ENCODE measurements around the gene AFF4. TPM values are rescaled to one million over a fixed set of nuclear protein-coding genes. Genes with fewer than 3 reads are reported as not detected.
A peak's percentile ranks its signal among the peaks of the same experiment; 100 is the strongest.

The AFF4 gene
- polyA plus RNA-seq, 2 of the 4 experiments (the other 2 are of a cell fraction) = 22.1 to 43.5 TPM

- no peaks in the 10 kb centered on the region for H3K4me1 ChIP-seq
- CTCF ChIA-PET = interaction anchor here (1.7 to 5.1 kb wide), 3 partner anchors 8 to 55 kb away, joined by 4 to 48 read pairs (median 18); partner anchors contain the start of gene SHROOM1
- H3K4me3 ChIP-seq = no peak overlapping the region
- TF ChIP-seq SMC3 (IDR thresholded peaks at IDR 0.05) = no peak
- H3K4me2 ChIP-seq = no peak overlapping the region
- H3K9me3 ChIP-seq = no peaks in the 10 kb centered on the region
- POLR2A ChIA-PET = no interaction called here
- no peak for ATAC-seq
- FAIRE-seq = no peak
- 80% methylated on average over 2 of the region's 2 CpGs for WGBS (ENCODE audit: missing lambda C conversion rate)
- H3K27ac ChIP-seq = no peak overlapping the region
- DNase-seq (ENCODE audit: low read depth in 1 of 2, low spot score in 1 of 2) = no peak
Observed at GRCh38 chr5:132884548-132884947, 78.9 kb downstream of the AFF4 start.

DNA sequence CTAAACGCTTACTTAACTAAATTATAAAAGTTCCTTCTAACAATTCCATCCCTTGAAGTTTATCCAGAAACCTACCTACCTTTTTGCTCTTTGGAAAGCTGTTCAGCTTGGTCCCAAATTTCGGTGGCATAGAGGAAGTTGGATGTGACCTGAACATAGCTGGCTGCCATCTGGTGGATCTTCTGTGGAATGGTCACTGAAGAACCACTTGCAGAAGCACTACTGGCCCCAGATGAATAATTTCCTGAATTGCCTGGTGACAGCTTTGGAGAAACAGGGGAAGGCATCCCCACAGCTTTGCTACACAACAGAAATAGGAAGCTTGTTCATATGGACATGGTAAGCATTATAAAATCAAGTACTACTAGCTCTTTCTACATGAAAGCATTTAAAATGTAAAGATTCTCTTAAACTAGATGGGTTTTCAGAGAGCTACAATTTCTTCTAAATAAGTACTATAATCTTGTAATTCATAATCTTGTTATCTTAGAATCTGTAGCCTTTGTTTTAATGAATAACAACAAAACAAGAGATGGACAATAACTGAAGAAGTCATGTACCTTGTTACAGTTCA is 80.1 kb downstream of the AFF4 start:
- FAIRE-seq (no peak), ATAC-seq (peak; percentile 97 to 99), DNase-seq (ENCODE audit: low read depth in 1 of 2, low spot score in 1 of 2) (peak; percentile 60 to 80)
- no peaks in the 10 kb centered on the region for H3K4me1 ChIP-seq
- TF ChIP-seq SREBF2 (IDR thresholded peaks at IDR 0.05) (no peak), ZSCAN20 (CRISPR knock-in tag; IDR thresholded peaks at IDR 0.05) (no peak), BHLHE40 (IDR thresholded peaks at IDR 0.05; ENCODE audit: low read depth, low read length) (no peak), POLR2AphosphoS2 (conservative IDR thresholded peaks at IDR 0.05; ENCODE audit: low read length) (no peak), KDM5A (IDR thresholded peaks at IDR 0.05) (no peak), CTCF (IDR thresholded peaks at IDR 0.05) (peak; percentile 69), RAD21 (conservative IDR thresholded peaks at IDR 0.05 in 1 of 2, IDR thresholded peaks at IDR 0.05 in 1 of 2) (peak; percentile 54; a peak in 4 of 5 replicates), SMC3 (IDR thresholded peaks at IDR 0.05) (peak; percentile 69)
- TF ChIP-seq, protein P1, sequence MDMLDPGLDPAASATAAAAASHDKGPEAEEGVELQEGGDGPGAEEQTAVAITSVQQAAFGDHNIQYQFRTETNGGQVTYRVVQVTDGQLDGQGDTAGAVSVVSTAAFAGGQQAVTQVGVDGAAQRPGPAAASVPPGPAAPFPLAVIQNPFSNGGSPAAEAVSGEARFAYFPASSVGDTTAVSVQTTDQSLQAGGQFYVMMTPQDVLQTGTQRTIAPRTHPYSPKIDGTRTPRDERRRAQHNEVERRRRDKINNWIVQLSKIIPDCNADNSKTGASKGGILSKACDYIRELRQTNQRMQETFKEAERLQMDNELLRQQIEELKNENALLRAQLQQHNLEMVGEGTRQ (IDR thresholded peaks at IDR 0.05) = no peak
- WGBS (ENCODE audit: missing lambda C conversion rate) = 3% methylated on average over 2 of the region's 2 CpGs
- POLR2A ChIA-PET = no interaction called here
- CTCF ChIA-PET = interaction anchor here (0.6 to 5.1 kb wide), 24 partner anchors 9 to 503 kb away, joined by 3 to 48 read pairs (median 4); partner anchors contain the start of genes GDF9, LEAP2, SHROOM1 and UQCRQ
- no peak overlapping the region for H3K27ac ChIP-seq
- no peak overlapping the region for H3K4me2 ChIP-seq
- H3K4me3 ChIP-seq = no peak overlapping the region
- no peaks in the 10 kb centered on the region for H3K9me3 ChIP-seq

DNA sequence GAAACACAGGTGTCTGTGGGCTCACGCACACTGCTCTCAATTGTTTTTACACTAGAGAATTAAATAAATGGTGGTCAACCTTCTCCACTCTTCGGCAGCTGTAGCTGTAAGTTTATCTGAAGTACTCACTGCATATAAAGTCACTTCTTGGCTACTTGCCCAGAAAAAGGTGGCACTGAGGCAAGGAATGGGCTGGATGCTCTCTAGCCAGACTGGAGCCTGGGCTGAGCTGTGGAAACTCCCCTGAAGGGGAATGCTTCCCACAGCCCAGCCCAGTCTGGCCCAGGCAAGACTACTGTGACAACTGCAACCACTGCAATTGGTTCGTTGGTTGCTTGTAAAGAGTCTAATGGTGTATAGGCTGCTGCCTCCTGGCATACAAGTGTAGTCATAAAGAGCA is 85.5 kb downstream of the AFF4 start:
- FAIRE-seq (no peak), ATAC-seq (no peak; a peak in 1 of 6 replicates), DNase-seq (ENCODE audit: low read depth in 1 of 2, low spot score in 1 of 2) (no peak)
- H3K9me3 ChIP-seq = no peaks in the 10 kb centered on the region
- no peak overlapping the region for H3K27ac ChIP-seq
- ChIA-PET POLR2A (no interaction called here), CTCF (interaction anchor here (2.0 kb wide), 1 partner anchor 48 kb away, joined by 12 read pairs; the partner anchor contains the start of gene SHROOM1)
- TF ChIP-seq RAD21 (conservative IDR thresholded peaks at IDR 0.05 in 1 of 2, IDR thresholded peaks at IDR 0.05 in 1 of 2) (no peak), ZFP36 (IDR thresholded peaks at IDR 0.05; ENCODE audit: borderline replicate concordance, partially characterized antibody) (no peak), HEYL (CRISPR knock-in tag; IDR thresholded peaks at IDR 0.05) (no peak), HDAC2 (IDR thresholded peaks at IDR 0.05) (no peak), FOXS1 (CRISPR knock-in tag; IDR thresholded peaks at IDR 0.05) (no peak)
- 88% methylated on average over 3 of the region's 3 CpGs for WGBS (ENCODE audit: missing lambda C conversion rate)
- H3K4me2 ChIP-seq = no peak overlapping the region
- H3K4me3 ChIP-seq = no peak overlapping the region
- H3K4me1 ChIP-seq = peaks cover 7% of the 10 kb centered on the region; the same call in 1 of the 3 replicates

GRCh38 chr5:132877466-132877865 is 86.0 kb downstream of the AFF4 start:
- WGBS (ENCODE audit: missing lambda C conversion rate) = 64% methylated on average over 2 of the region's 2 CpGs
- no peak overlapping the region for H3K4me2 ChIP-seq
- H3K4me1 ChIP-seq = peaks cover 7% of the 10 kb centered on the region; the same call in 1 of the 3 replicates
- POLR2A ChIA-PET = no interaction called here
- CTCF ChIA-PET = interaction anchor here (0.7 to 2.0 kb wide), 3 partner anchors 9 to 53 kb away, joined by 3 to 12 read pairs (median 3); partner anchors contain the start of gene SHROOM1
- no peak for FAIRE-seq
- no peaks in the 10 kb centered on the region for H3K9me3 ChIP-seq
- DNase-seq (ENCODE audit: low read depth in 1 of 2, low spot score in 1 of 2) = no peak
- TF ChIP-seq MAX (IDR thresholded peaks at IDR 0.05) (no peak), EP300 (IDR thresholded peaks at IDR 0.05) (no peak), ESRRA (IDR thresholded peaks at IDR 0.05; ENCODE audit: borderline replicate concordance, low read length) (no peak), ATOH8 (CRISPR knock-in tag; IDR thresholded peaks at IDR 0.05; ENCODE audit: low read depth) (no peak)
- TF ChIP-seq, protein P2, sequence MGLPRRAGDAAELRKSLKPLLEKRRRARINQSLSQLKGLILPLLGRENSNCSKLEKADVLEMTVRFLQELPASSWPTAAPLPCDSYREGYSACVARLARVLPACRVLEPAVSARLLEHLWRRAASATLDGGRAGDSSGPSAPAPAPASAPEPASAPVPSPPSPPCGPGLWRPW (IDR thresholded peaks at IDR 0.05) = no peak
- no peak overlapping the region for H3K4me3 ChIP-seq
- no peak overlapping the region for H3K27ac ChIP-seq
- no peak for ATAC-seq

Data from A549 (cell line).